HCT116 (cell line): Measurements from ENCODE around the gene RANGRF. TPM values are rescaled to one million over a fixed set of nuclear protein-coding genes. Genes with fewer than 3 reads are reported as not detected.

Experiments
- ATAC-seq: fragments of 200-7000 bp; cut with Tn5 transposase; 2 replicates; pipeline ENCODE4 v1.9.1; 2020; ENCODE audit warnings: mild to moderate bottlenecking, moderate library complexity
- BruUV-seq: library from RNA; stranded (reverse); fragments of 400-500 nt; replicated peaks from 2 replicates; lab custom pipeline; 2021; lab: Mats Ljungman, UMichigan
- CTCF ChIA-PET: fragments of 300-600 bp; sonication (Branson Sonifier 250); formaldehyde crosslinking; loops from one replicate; lab custom pipeline; 2021; ENCODE audit warnings: antibody characterized with exemption; lab: Charles Lee
- POLR2A ChIA-PET: fragments of 300-600, 350-600 bp; sonication (Branson Sonifier 250); formaldehyde crosslinking; loops from one replicate; lab custom pipeline; 2021; ENCODE audit warnings: antibody characterized with exemption; lab: Charles Lee
- RAD21 ChIA-PET, 2 experiments: fragments of 300-600 bp; sonication (Branson Sonifier 250); formaldehyde crosslinking; loops; one replicate each; lab custom pipeline; 2023; ENCODE audit warnings: low total read pairs in 2 of 2; ENCODE audit not compliant: uncharacterized antibody in 2 of 2, unreplicated experiment in 2 of 2, low non-redundant PET in 1 of 2; lab: Charles Lee
- DNase-seq: peaks from one replicate; pipeline ENCODE4 v3.0.0-alpha.2; 2010; ENCODE audit warnings: low read depth, low spot score
- H2AFZ ChIP-seq: fragments of 200-600 bp; shearing (Covaris generic), sonication (generic); 2 replicates; pipeline ENCODE4 v1.6.1; 2017; ENCODE audit warnings: low read depth, mixed run types, mixed read lengths, antibody characterized with exemption, low read length; ENCODE audit not compliant: poor library complexity, severe bottlenecking
- H3K27ac ChIP-seq: 2 replicates; pipeline ENCODE4 v1.5.1; 2012; ENCODE audit warnings: low read depth, low read length
- H3K27me3 ChIP-seq: fragments of 200-600 bp; sonication (generic); 2 replicates; pipeline ENCODE4 v1.6.1; 2016; ENCODE audit warnings: mixed run types, low read length, mixed read lengths; ENCODE audit not compliant: insufficient read depth
- H3K36me3 ChIP-seq, 2 experiments: fragments of 200-500 bp in 1 of 2; fragments of 200-600 bp in 1 of 2; sonication (Bioruptor generic) in 1 of 2; sonication (generic) in 1 of 2; 2 replicates each; pipeline versions ENCODE4 v1.5.1 to v1.6.1; 2014 to 2016; ENCODE audit warnings: low read length in 2 of 2, inconsistent platforms in 1 of 2, mixed read lengths in 1 of 2, mixed run types in 1 of 2; ENCODE audit not compliant: insufficient read depth in 2 of 2, control insufficient read depth in 1 of 2
- H3K4me1 ChIP-seq, 2 experiments: fragments of 200-600 bp in 1 of 2; sonication (generic) in 1 of 2; 2 replicates each; pipeline versions ENCODE4 v1.5.1 to v1.6.1; 2012 to 2017; ENCODE audit warnings: low read length in 2 of 2, inconsistent platforms in 1 of 2, mild to moderate bottlenecking in 1 of 2, mixed read lengths in 1 of 2, mixed run types in 1 of 2, moderate library complexity in 1 of 2; ENCODE audit not compliant: insufficient read depth in 2 of 2, control insufficient read depth in 1 of 2
- H3K4me2 ChIP-seq: fragments of 200-600 bp; sonication (generic); 2 replicates; pipeline ENCODE4 v1.6.1; 2017; ENCODE audit warnings: mixed run types, low read length, mixed read lengths
- H3K4me3 ChIP-seq, 2 experiments: fragments of 200-600 bp in 1 of 2; sonication (generic) in 1 of 2; replicated peaks in 1 of 2; 2 replicates each; pipeline ENCODE4 v1.5.1; 2011 to 2016; ENCODE audit warnings: low read length in 2 of 2, control low read depth in 1 of 2, low read depth in 1 of 2, mild to moderate bottlenecking in 1 of 2, mixed read lengths in 1 of 2, mixed run types in 1 of 2
- H3K79me2 ChIP-seq: fragments of 200-600 bp; sonication (generic); 2 replicates; pipeline ENCODE4 v1.6.1; 2017; ENCODE audit warnings: mild to moderate bottlenecking, mixed run types, low read length, moderate library complexity, mixed read lengths; ENCODE audit not compliant: insufficient read depth
- H3K9ac ChIP-seq: fragments of 200-600 bp; sonication (generic); 2 replicates; pipeline ENCODE4 v1.6.1; 2016; ENCODE audit warnings: low read length, mixed read lengths
- H3K9me2 ChIP-seq: fragments of 200-600 bp; sonication (generic), shearing (Covaris generic); 2 replicates; pipeline ENCODE4 v1.6.1; 2017; ENCODE audit warnings: mixed run types, mild to moderate bottlenecking, moderate library complexity; ENCODE audit not compliant: insufficient read depth
- H3K9me3 ChIP-seq, 2 experiments: fragments of 200-500 bp in 1 of 2; fragments of 200-600 bp in 1 of 2; sonication (Bioruptor generic) in 1 of 2; sonication (generic) in 1 of 2; 2 replicates each; pipeline ENCODE4 v1.6.1; 2014 to 2017; ENCODE audit warnings: low read length in 2 of 2, mixed read lengths in 2 of 2, inconsistent platforms in 1 of 2, low read depth in 1 of 2, mild to moderate bottlenecking in 1 of 2, mixed run types in 1 of 2, moderate library complexity in 1 of 2; ENCODE audit not compliant: control insufficient read depth in 1 of 2, insufficient read depth in 1 of 2
- H4K20me1 ChIP-seq: fragments of 200-600 bp; sonication (generic), shearing (Covaris generic); 2 replicates; pipeline ENCODE4 v1.6.1; 2017; ENCODE audit warnings: mixed run types, mild to moderate bottlenecking, moderate library complexity; ENCODE audit not compliant: insufficient read depth
- ELF1 ChIP-seq: IDR thresholded peaks from 2 replicates; pipeline ENCODE4 v1.6.1; 2012; ENCODE audit warnings: low read depth, borderline replicate concordance
- EZH2 ChIP-seq: fragments of 200-600 bp; sonication (generic); IDR thresholded peaks from 2 replicates; pipeline ENCODE4 v1.6.1; 2017; ENCODE audit warnings: antibody characterized with exemption, mixed run types
- SIN3A ChIP-seq: IDR thresholded peaks from 2 replicates; pipeline ENCODE4 v1.6.1; 2012; ENCODE audit warnings: low read depth
- SP1 ChIP-seq: IDR thresholded peaks from 2 replicates; pipeline ENCODE4 v1.6.1; 2012; ENCODE audit warnings: low read depth
- intact Hi-C: fragments of 100-400 bp; cut with micrococcal nuclease; formaldehyde crosslinking; loops from 2 replicates; pipeline ENCODE4 v1.10.0; 2022
- total RNA-seq: library from RNA; stranded (reverse); gene quantifications from one replicate; pipeline ENCODE4 v1.2.1, GENCODE V29; 2021; ENCODE audit not compliant: unreplicated experiment
- TF ChIP-seq, protein P1 (sequence below): IDR thresholded peaks from 2 replicates; pipeline ENCODE4 v1.6.1; 2012; ENCODE audit warnings: low read depth
- TF ChIP-seq, protein P2 (sequence below), 3 experiments: fragments of 200-600 bp in 1 of 3; sonication (generic) in 1 of 3; IDR thresholded peaks in 2 of 3; conservative IDR thresholded peaks in 1 of 3; 2 replicates each; pipeline ENCODE4 v1.5.1; 2012 to 2017; ENCODE audit warnings: low read depth in 2 of 3, low read length in 2 of 3, antibody characterized with exemption in 1 of 3, borderline replicate concordance in 1 of 3, control low read depth in 1 of 3, mild to moderate bottlenecking in 1 of 3, mixed read lengths in 1 of 3, mixed run types in 1 of 3, moderate library complexity in 1 of 3; ENCODE audit not compliant: insufficient read depth in 1 of 3

The RANGRF gene
- total RNA-seq, 1 experiment from 2014 or later = 33.2 TPM

DNA sequence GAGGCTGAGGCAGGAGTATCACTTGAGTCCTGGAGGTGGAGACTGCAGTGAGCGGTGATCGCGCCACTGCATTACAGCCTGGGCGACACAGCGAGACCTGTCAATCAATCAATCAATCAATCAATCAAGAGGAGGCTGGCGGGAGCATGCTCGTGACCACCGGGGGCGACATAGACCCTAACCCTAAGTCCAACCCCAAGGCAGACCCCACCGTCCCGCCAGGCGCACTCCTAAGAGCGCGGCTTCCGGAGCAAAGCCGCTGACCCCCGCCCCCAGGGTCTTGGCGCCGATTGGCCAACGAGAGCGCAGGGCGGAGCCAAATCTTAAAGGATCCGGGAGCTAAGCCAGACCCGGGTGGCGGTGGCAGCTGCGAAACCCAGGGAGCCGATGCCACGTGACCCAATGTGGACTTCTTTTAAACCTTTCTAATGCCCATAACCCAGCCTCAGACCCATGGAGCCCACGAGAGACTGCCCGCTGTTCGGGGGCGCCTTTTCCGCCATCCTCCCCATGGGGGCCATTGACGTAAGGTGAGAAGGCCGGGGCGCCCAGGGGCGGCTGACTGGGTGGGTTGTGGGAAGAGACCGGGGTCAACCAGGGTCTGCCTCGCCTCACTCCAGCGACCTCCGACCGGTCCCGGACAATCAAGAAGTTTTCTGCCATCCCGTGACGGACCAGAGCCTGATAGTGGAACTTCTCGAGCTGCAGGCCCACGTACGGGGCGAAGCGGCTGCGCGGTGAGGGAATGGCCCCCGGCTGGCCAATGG, at the start of gene RANGRF (continued):
- TF ChIP-seq, protein P1, sequence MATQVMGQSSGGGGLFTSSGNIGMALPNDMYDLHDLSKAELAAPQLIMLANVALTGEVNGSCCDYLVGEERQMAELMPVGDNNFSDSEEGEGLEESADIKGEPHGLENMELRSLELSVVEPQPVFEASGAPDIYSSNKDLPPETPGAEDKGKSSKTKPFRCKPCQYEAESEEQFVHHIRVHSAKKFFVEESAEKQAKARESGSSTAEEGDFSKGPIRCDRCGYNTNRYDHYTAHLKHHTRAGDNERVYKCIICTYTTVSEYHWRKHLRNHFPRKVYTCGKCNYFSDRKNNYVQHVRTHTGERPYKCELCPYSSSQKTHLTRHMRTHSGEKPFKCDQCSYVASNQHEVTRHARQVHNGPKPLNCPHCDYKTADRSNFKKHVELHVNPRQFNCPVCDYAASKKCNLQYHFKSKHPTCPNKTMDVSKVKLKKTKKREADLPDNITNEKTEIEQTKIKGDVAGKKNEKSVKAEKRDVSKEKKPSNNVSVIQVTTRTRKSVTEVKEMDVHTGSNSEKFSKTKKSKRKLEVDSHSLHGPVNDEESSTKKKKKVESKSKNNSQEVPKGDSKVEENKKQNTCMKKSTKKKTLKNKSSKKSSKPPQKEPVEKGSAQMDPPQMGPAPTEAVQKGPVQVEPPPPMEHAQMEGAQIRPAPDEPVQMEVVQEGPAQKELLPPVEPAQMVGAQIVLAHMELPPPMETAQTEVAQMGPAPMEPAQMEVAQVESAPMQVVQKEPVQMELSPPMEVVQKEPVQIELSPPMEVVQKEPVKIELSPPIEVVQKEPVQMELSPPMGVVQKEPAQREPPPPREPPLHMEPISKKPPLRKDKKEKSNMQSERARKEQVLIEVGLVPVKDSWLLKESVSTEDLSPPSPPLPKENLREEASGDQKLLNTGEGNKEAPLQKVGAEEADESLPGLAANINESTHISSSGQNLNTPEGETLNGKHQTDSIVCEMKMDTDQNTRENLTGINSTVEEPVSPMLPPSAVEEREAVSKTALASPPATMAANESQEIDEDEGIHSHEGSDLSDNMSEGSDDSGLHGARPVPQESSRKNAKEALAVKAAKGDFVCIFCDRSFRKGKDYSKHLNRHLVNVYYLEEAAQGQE = no peak
- TF ChIP-seq ELF1 = no peak
- peak; percentile 32; the same call in 1 of the 2 replicates for TF ChIP-seq SIN3A
- TF ChIP-seq SP1 = peak; percentile 33
- no peak for TF ChIP-seq EZH2

DNA sequence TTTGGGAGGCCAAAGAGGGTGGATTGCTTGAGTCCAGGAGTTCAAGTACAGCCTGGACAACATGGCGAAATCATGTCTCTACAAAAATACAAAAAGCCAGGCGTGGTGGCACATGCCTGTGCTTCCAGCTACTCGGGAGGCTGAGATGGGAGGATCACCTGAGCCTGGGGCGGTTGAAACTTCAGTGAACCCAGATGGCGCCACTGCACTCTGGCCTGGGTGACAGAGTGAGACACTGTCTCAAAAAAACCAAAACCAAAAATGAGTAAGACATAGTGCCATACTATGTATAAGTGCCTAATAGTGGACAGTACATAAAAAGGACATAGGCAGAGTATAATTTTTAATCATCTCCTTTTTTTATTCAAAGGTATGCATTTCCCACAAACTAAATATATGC, 44.6 kb upstream of the RANGRF start:
- ChIA-PET CTCF (no interaction called here), RAD21 (no interaction called here), POLR2A (no interaction called here)
- intact Hi-C loops = no loop called here
- no peaks in the 10 kb centered on the region for H3K9me2 ChIP-seq
- H3K27ac ChIP-seq = no peak overlapping the region
- no peaks in the 10 kb centered on the region for H3K9me3 ChIP-seq
- H3K27me3 ChIP-seq = no peaks in the 10 kb centered on the region
- peaks cover 73% of the 10 kb centered on the region for H3K79me2 ChIP-seq
- peaks cover 6 to 19% of the 10 kb centered on the region in 2 experiments for H3K4me1 ChIP-seq
- TF ChIP-seq, protein P1 = no peak
- TF ChIP-seq, protein P2, sequence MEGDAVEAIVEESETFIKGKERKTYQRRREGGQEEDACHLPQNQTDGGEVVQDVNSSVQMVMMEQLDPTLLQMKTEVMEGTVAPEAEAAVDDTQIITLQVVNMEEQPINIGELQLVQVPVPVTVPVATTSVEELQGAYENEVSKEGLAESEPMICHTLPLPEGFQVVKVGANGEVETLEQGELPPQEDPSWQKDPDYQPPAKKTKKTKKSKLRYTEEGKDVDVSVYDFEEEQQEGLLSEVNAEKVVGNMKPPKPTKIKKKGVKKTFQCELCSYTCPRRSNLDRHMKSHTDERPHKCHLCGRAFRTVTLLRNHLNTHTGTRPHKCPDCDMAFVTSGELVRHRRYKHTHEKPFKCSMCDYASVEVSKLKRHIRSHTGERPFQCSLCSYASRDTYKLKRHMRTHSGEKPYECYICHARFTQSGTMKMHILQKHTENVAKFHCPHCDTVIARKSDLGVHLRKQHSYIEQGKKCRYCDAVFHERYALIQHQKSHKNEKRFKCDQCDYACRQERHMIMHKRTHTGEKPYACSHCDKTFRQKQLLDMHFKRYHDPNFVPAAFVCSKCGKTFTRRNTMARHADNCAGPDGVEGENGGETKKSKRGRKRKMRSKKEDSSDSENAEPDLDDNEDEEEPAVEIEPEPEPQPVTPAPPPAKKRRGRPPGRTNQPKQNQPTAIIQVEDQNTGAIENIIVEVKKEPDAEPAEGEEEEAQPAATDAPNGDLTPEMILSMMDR (IDR thresholded peaks at IDR 0.05 in 2 of 3, conservative IDR thresholded peaks at IDR 0.05 in 1 of 3; ENCODE audit: borderline replicate concordance in 1 of 3, insufficient read depth in 1 of 3, low read depth in 2 of 3, low read length in 2 of 3) = 0 out of 6 replicates have a peak, but pooled peaks of 1 of the 3 experiments have one; percentile 8
- no peak overlapping the region for H3K4me2 ChIP-seq
- H2AFZ ChIP-seq = no peak overlapping the region
- peaks cover 12 to 23% of the 10 kb centered on the region in 2 experiments; a peak in 3 of 4 replicates for H3K36me3 ChIP-seq
- ATAC-seq = no peak
- H4K20me1 ChIP-seq = no peaks in the 10 kb centered on the region
- no TSS peak for BruUV-seq
- DNase-seq = no peak
- H3K4me3 ChIP-seq = no peak overlapping the region
- H3K9ac ChIP-seq = no peak overlapping the region
